Esophagus mucosa (tissue), 1 donor: ENCODE measurements around the gene VAMP4. TPM values are rescaled to one million over a fixed set of nuclear protein-coding genes. Genes with fewer than 3 reads are reported as not detected.
"Not testable (repeated sequence)": the region's sequence is repeated elsewhere in the genome, so short reads cannot be mapped to it uniquely, and the experiment has no call there.

Source experiments
- ATAC-seq: fragments of 200-7000 bp; cut with Tn5 transposase; one replicate; pipeline ENCODE4 v1.9.1; 2020
- total RNA-seq: library from RNA; stranded (reverse); gene quantifications from one replicate; pipeline ENCODE4 v1.2.4, GENCODE V29; 2023
- donor health status: DM: yes; HTN: yes; CAD: no.

Gene VAMP4
- total RNA-seq, 1 donor from 2014 or later: 8.6 TPM

DNA sequence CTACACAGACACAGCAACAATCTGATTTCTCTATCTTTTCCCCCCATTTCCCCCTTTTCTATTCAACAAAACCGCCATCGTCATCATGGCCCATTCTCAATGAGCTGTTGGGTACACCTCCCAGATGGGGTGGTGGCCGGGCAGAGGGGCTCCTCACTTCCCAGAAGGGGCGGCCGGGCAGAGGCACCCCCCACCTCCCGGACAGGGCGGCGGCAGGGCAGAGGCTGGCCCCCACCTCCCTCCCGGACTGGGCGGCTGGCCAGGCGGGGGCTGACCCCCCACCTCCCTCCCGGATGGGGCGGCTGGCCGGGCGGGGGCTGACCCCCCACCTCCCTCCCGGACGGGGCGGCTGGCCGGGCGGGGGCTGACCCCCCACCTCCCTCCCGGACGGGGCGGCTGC is 48.3 kb downstream of the VAMP4 start:
- not testable (repeated sequence) for ATAC-seq

DNA sequence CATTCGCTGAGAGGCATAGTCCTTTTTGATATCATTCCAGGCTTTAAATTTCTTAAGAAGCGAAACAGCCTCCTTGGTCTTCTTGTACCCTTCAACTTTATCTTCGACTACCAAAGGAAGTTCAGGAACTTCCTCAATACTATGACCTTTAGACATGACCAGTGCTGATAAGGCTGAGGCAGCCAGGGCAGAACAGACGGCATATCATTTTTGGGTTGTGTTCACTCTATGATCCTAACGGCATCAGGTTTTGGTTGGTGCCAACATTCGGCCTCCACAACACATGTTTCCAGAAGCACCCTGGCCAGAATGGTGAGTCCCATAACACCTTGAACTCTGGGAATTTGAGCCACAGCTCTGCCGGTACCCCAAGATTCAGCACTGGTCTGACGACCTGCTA is 58.0 kb downstream of the VAMP4 start:
- no peak for ATAC-seq

DNA sequence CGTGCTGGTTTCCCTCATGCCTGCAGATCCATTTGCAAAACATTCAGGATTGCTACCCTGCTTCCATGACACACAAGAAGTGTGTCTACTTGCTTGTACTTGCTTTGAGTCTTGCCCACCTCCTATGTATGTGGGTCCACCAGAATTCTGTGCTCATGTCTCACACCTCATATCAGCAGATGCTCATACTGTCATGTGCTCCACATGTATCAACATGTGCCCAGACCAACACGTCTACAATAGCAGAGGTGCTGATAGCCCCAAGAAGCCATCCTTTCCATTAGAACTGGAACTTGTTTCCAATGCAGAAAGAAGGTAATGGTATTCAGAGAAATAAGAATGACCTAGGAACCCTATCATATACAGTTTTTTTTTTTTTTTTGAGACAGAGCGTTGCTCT is 61.5 kb downstream of the VAMP4 start:
- ATAC-seq: no peak

DNA sequence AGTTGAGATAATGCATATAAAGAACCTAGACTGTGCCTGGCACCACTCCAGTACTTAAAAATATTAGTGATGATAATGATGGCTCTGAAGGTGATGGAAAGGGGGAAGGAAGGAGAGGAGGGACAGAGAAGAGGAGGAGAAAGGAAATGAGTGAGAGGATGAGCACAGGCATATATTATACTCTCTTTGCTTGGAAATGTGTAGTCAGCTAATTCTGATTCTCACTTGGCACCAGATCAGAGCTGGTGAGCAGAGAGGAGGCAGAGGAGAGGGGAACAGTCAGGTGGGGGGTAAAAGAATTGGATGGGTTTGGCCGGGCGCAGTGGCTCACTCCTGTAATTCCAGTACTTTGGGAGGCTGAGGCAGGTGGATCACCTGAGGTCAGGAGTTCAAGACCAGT is 65.0 kb downstream of the VAMP4 start:
- ATAC-seq: no peak

DNA sequence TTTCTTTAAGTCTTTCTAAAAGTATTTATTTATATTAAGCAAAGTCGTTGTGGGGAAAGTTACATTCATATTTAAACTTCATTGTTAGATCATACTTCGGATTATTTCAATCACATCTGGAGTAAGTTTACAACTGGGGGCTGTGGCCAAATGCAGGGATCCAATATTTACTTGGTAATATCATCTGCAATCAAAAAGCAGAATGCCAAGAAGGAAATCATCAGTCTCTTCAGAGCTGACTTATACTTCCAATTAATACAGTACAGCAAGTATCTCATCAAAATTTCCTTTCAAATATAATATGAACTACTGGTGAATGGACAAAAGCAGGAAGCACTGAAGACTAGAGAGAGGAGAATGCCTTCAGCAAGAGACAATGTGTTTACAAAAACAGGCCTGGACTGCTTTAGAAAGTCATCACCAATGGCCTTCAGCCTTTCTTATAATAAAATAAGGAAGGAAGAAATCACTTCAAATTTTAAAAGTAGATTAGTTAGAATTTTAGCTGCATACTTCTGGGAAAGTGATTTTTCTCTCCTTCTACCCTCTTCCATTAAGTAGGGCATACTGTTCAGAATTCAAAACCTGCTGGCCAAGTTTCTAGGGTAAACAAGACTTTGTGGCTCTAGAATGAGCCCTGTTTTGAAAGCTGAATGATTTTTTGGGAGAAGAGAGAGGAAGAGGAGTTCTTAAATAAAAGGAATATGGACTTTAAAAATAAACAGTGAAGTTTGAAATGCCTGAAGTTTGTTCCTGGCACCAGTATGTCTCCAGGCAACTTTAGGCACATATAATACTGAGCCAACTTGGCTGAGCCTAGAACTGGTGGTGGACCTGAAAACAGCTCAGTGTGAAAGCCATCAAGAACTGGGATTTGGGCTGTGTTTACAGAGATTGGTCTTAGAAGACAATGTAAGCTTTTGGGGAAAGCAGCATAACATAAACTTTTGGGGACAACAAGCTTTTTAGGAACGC is 67.1 kb downstream of the VAMP4 start:
- ATAC-seq: no peak

DNA sequence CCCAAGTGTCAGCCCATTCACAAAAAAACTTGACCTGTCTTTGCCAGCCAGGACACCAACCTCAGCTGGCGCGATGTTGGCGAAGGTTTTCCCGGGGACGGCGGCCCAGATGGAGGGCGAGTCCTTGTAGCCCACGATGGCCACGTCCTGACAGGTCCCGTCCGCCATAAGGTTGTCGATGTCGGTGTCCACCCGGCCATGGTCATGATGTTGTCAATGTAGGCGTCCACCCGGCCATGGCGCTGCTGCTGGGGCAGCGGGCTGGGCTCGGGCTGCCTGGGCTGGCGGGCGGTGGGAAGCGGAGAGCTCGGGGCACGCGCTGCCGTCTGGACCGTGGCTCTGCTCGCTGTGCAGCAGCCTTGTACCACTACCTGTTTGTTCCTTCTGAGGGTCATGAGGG is 71.1 kb downstream of the VAMP4 start:
- ATAC-seq: no peak

DNA sequence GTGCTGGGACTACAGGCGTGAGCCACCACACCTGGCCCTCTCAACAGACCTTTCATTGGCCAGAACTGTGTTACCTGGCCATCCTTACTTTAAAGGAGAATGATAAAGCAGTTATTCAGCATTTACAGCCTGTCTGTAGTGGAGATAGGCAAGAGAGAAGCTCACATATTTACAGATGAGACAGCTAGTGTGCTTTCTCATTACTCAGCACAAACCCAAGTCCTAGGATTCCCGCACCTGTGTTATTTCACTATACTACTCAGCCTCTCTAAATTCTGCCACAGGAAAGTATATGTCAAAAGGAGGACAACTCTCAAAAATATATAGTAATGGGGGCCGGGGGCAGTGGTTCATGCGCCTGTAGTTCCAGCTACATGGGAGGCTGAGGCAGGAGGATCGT is 73.5 kb downstream of the VAMP4 start:
- ATAC-seq: no peak

DNA sequence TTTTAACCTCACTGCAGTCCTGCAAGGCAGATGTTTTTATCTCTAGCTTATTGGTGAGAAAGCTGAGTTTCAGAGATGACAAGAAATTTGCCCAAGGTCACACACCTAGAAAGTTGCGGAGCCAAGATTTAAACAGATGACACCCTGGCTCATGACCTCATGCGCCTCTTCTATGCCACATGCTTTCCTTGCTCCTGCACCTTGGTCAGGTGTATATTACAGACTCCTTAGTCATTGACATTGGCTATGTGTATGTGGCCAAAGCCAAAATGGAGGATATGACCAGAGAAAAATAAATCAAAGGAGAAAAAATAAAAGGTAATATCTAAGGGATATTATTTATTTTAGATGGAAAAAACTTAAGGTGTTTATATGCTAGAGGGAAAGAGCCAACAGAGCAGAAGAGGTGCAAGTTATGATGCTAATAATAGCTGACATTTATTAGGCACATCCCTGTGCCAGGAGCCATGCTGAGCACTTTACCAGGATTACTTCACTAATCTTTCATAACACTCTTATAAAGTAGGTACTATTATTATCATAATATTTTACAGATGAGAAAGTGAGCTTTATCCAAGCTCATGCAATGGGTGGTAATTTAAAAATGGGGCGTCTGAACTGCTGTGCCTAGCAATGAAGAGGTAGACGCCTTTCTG is 75.6 kb downstream of the VAMP4 start:
- no peak for ATAC-seq

DNA sequence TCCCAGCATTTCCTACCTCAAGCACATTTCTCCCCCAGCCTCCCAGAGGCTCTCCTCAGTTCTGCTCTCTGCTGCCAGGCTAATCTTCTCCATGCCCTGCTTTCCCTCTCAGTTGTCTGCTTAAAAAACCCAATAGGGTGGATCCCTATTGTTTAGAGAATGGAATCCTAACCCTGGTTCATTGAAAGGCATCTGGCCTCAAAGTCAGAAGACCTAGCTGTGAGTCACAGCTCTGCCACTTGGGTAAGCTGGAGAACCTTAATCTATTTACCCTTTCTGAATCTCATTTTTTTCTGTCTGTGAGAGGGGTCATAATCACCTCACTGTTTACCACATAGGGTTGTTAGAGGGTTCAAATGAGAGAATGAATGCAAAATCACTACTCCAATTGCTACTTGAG is 76.9 kb downstream of the VAMP4 start:
- ATAC-seq: no peak

DNA sequence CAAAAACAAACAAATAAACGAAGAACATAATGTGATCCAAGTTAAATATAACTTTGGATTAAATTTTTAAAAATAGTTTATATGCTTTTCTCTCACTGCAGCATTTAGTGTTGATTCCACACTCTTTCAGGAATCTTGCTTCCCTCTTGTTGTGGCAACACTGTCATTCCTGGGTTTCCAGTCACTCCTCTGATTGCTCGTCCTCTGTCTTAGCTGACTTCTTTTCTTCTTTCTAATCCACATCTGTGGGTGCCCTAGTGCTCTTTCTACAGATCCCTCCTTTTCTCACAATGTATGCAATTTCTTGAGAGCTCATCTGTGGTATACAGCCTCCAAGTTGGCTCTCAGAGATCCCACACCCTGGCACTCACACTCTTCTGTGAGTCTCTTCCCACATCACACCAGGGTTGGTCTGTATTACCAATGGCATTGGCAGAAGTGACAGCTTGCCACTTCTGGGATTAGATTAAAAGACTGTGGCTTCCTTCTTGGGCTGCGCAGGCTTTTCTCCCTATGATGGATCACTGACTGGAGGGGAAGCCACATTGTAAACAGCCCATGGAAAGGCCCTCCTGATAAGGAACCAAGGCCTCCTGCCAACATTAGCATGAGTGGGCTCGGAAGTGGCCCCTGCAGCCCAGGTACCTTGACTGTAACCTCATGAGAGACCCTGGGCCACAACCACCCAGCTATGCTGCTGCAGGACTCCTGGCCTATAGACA is 77.8 kb downstream of the VAMP4 start:
- ATAC-seq: no peak

DNA sequence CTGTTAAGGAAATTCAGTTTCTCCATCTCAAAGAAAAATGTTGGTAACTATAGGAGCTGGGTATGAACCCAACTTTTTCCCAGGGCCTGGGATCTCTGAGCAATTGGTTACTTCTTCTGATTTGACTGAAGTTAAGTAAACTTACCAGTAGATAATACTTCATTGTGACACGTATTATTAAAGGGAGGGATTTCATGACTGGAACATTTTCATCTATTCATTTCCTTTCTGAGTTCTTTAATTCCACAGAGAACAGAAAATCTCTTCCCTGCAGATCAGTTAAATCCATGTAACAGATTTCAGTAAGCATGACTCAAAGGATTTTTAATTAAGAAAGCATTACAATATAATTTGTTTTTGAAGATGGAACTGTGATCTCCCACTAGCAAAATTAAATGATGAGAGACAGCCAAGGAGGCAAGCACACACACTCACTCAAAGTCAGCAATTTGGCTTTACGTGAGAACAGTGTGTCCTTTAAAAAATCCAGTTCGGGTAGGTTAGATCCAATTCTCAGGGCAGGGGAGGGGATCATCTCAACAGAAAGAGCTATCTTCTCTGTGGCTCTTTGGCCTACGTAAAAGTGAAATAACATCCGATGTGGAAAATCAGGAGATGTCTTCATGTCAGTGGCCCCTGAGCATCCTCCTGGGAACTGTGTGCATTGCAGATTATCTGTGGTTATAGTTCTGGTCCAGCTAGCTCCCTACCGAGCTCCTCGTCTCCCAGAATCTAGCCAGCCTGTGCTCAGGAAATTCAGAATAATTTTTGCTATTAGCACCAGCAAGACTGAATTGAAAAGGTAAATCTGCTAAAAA is 78.6 kb downstream of the VAMP4 start:
- no peak for ATAC-seq

DNA sequence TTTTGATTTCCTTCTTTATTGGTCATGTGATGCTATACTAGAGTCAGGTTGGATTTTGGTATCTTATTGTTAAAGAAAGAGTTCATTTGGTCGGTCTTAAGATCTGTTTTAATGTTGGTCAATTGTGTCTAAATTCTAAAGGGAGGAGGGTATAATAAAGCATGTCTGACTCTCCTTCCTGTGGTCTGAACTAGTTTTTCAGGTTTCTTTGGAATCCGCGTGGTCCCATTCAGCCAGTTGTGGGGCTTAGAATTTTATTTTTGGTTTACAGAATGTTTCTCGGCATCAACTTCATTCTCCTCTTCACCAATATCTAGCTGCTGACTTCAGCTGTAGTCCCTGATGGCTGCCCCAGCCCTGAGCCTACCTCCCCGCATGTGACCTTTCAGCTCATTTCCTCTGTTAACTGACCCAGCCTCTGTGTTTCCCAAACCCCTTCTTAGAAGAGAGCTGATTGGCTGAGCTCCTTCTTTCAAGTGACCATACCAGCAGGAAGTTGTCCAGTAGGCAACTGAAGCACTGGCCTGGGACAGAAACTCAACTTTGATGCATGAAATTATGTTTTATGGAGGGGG is 80.7 kb downstream of the VAMP4 start:
- no peak for ATAC-seq

DNA sequence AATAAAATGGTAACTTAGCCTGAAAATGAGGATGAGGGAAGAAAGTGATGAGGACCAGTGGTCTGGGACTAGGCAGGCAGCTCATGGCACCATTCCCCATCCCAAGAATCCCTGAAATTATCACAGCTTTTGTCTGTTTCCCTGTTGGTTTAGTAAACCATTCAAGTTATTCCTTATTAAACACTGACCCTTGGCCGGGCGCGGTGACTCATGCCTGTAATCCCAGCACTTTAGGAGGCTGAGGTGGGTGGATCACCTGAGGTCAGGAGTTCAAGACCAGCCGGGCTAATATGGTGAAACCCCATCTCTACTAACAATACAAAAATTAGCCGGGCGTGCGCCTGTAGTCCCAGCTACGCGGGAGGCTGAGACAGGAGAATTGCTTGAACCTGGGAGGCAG is 85.7 kb downstream of the VAMP4 start:
- not testable (repeated sequence) for ATAC-seq

DNA sequence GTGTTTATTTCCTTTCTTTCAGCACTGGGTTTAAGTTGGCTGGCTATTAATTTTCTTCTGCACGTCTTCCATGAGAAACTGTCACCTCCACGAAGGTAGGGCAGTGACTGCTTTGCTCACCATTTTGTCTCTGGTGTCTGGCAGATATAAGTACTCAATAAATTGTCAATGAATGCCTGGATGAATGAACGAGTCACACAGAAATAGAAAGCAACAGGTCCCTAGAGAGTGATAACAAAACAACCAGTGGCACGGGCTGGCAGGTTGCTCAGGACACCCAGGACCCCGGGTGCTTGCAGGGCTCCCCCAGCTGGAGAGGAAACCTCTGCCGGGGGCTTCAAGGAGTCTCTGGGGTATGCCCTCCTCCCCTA is 86.1 kb downstream of the VAMP4 start:
- ATAC-seq: no peak

DNA sequence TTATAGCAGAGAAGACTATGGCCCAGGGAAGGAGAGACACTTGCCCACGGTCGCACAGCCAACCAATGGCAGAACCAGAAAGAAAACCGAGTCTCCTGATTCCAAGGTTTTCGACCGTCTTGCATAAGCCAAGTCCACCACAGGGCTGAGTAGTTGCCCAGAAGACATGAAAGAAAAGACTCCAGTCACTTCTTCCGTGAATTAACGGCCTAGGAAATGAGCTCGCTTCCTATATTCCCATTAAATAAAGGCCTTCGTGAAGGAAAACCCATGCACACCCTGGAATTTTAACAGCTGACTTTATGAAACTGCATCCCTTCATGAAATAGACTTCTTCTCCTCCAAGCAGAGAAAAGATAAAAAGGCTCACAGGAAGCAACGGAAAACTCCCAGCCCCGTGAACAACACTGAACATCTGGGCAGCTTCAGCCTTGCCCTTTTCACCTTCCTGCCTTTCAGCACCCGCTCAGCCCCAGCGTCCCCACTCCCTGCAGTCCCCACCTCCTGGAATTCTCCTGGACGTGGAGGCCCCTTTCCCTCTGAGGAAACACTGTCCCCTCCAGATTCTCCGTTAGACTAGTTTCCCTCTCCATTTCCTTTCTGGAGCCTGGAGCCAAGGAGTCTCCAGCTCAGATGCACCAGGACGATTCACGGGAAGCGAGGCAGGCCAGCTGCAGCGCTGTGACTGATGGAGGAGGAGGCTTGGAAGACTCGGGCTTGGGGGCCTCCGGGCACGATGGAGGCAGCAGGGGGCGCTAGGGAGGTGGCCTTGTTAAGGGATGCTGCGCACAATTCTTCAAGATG is 86.7 kb downstream of the VAMP4 start:
- ATAC-seq: peak; percentile 49

DNA sequence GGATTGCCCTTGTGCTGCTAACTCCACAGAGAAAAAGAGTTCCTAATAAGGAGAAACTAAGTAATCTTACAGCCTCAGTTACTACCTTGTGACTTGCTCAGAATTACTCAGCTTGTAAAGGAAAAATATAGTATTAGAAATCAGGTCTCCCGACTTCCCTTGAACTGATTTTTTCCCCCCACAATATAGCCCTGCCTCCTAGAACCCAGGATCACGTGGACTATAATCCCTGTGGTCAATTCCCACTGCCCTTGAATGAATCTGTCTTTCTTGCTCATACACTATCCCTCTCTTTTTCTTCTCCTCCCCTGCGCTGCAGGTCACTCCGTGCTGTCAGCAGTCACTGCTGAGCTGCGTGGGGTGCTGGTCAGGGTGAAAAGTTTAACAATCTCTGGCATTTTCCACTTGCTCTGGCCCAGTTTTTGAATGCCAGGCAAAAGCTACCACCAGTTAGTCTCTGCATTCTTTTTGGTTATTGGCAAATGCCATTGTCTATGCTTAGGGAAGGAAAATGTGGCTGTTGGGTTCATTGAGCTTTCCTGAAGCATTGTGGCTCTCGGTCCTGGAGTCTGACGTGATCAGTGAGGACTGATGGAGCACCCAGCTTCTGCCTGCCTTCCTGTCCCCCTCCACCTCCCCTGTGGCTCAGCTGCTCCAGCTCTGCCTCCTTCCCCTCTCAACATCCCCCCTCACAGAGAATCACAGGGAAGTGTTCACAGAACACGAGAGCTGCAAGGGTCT is 87.5 kb downstream of the VAMP4 start:
- ATAC-seq: no peak

DNA sequence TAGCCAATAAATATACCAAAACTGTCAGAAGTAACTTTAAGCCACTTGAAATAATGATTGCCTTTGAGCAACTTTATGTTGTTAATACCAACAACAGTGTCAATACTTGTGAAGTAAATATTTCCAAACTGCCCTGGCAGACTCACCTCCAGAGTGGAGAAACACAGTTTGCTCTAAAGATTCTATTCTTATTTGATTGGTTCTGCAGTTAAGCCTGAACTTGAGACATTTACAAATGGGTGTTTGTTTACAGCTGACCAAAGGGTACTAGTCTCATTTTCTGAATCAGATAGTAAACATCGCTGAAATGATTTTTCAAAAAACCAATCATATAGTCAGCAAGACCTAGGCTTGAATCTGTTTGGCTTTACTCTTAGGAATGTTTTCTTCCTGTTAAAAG is 88.1 kb downstream of the VAMP4 start:
- ATAC-seq: no peak

DNA sequence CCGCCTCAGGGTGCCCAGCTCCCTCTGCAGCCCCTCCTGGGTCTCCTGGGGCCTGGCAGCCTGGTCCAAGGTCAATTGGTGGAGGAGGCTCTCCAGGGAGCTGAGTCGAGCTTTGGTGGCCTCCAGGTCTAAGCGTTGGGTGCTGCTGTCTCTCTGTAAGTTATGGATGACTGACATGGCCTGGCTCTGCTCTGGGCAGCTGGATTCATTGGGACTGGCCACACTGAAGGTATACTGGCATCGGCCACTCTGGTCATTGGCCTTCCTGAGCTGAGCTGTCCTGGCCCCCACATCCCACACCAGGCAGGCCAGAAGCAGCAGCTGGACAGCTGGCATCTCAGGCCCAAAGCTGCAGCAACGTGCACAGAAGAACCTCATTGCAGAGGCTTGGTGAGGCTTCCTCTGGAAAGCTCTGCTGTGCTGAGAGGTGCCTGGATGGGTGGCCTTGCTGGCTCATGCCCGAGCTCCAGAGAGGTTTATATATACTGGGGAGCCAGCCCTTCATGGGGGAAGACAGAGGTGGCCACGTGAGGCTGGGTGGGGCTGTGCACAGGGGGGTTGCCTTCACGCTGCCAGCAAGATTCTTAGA is 89.5 kb downstream of the VAMP4 start, which contains the start of gene MYOC:
Gene MYOC, minus strand, starts transcription at position 455 of the 589 bp plus-strand sequence. Its CDS starts 77 bp downstream, at position 378.
- ATAC-seq: no peak
